A549 (cell line): Measurements from ENCODE around the gene MARCHF4. TPM values are rescaled to one million over a fixed set of nuclear protein-coding genes. Genes with fewer than 3 reads are reported as not detected.

Source experiments
- ATAC-seq, 2 experiments: fragments of 200-7000 bp in 1 of 2; fragments of >200 bp in 1 of 2; cut with Nextera tagmentation in 1 of 2; cut with Tn5 transposase in 1 of 2; 3 replicates each; pipeline versions ENCODE4 v1.8.0 to v1.9.1; 2018 to 2020; ENCODE audit warnings: mild to moderate bottlenecking in 1 of 2, moderate library complexity in 1 of 2
- CTCF ChIA-PET: fragments of 300-600 bp; sonication (Branson Sonifier 250); formaldehyde crosslinking; extraction: SDS; loops from one replicate; lab custom pipeline; 2021; ENCODE audit warnings: antibody characterized with exemption, inconsistent platforms; lab: Yijun Ruan, JAX
- POLR2A ChIA-PET: fragments of 350-600 bp; formaldehyde crosslinking; extraction: SDS; loops from one replicate; lab custom pipeline; 2021; ENCODE audit warnings: antibody characterized with exemption, inconsistent platforms; lab: Yijun Ruan, JAX
- DNase-seq, 2 experiments: peaks; one replicate each; pipeline versions ENCODE4 v3.0.0 to v3.0.0-alpha.2; 2011 to 2016; ENCODE audit warnings: low read depth in 1 of 2, low spot score in 1 of 2
- FAIRE-seq: peaks from 2 replicates; lab custom pipeline; 2011; peaks lifted over from hg19 to GRCh38; lab: Jason Lieb, UNC
- H3K27ac ChIP-seq, 2 experiments: fragments of >200 bp; sonication (Bioruptor Twin); formaldehyde crosslinking; 3 replicates each; pipeline ENCODE4 v1.5.1; 2016 to 2017
- H3K4me1 ChIP-seq: fragments of >200 bp; sonication (Bioruptor Twin); formaldehyde crosslinking; 3 replicates; pipeline ENCODE4 v1.6.1; 2016
- H3K4me2 ChIP-seq: fragments of >200 bp; sonication (Bioruptor Twin); formaldehyde crosslinking; 3 replicates; pipeline ENCODE4 v1.6.1; 2016
- H3K4me3 ChIP-seq: fragments of >200 bp; sonication (Bioruptor Twin); formaldehyde crosslinking; 3 replicates; pipeline ENCODE4 v1.5.1; 2016
- H3K9me3 ChIP-seq: fragments of >200 bp; sonication (Bioruptor Twin); formaldehyde crosslinking; 3 replicates; pipeline ENCODE4 v1.6.1; 2016
- CBX8 ChIP-seq: fragments of 200-600 bp; sonication (generic); IDR thresholded peaks from 2 replicates; pipeline ENCODE4 v1.6.1; 2016
- CEBPB ChIP-seq, 2 experiments: fragments of >200 bp in 1 of 2; sonication (Bioruptor Twin) in 1 of 2; formaldehyde crosslinking in 1 of 2; IDR thresholded peaks; 2 replicates each; pipeline ENCODE4 v1.6.1; 2012 to 2016
- CTCF ChIP-seq: fragments of >200 bp; sonication (Bioruptor Twin); formaldehyde crosslinking; IDR thresholded peaks from 3 replicates; pipeline ENCODE4 v1.5.1; 2016
- EHF ChIP-seq: fragments of 250-450 bp; sonication (Bioruptor Pico); IDR thresholded peaks from 2 replicates; pipeline ENCODE4 v1.5.0; 2020; ENCODE audit warnings: mild to moderate bottlenecking
- ELK1 ChIP-seq: fragments of 150-350 bp; IDR thresholded peaks from 2 replicates; pipeline ENCODE4 v1.6.1; 2014; ENCODE audit warnings: low read depth, mild to moderate bottlenecking, low read length
- FOSB ChIP-seq: fragments of 250-450 bp; sonication (Bioruptor Pico); IDR thresholded peaks from 2 replicates; pipeline ENCODE4 v1.5.0; 2020; ENCODE audit warnings: mild to moderate bottlenecking, moderate library complexity
- GATA3 ChIP-seq: IDR thresholded peaks from 2 replicates; pipeline ENCODE4 v1.6.1; 2012; ENCODE audit warnings: borderline replicate concordance
- HDAC2 ChIP-seq: fragments of 200-600 bp; sonication (generic); IDR thresholded peaks from 2 replicates; pipeline ENCODE4 v1.6.1; 2016
- MYC ChIP-seq: IDR thresholded peaks from 2 replicates; pipeline ENCODE4 v1.6.1; 2012; ENCODE audit warnings: mild to moderate bottlenecking, inconsistent platforms, low read length, improper control_type of control experiment, borderline replicate concordance
- NPAS2 ChIP-seq: fragments of 250-450 bp; sonication (Bioruptor Pico); IDR thresholded peaks from 2 replicates; pipeline ENCODE4 v1.8.0; 2022; ENCODE audit warnings: mild to moderate bottlenecking, moderate library complexity, borderline replicate concordance
- NR3C1 ChIP-seq: fragments of >200 bp; sonication (Bioruptor Twin); formaldehyde crosslinking; IDR thresholded peaks from 3 replicates; pipeline ENCODE4 v1.6.1; 2017
- PHF8 ChIP-seq: fragments of 200-600 bp; sonication (generic); IDR thresholded peaks from 2 replicates; pipeline ENCODE4 v1.6.1; 2016; ENCODE audit warnings: low read depth, mild to moderate bottlenecking, antibody characterized with exemption, moderate library complexity, borderline replicate concordance
- POLR2A ChIP-seq: IDR thresholded peaks from 2 replicates; pipeline ENCODE4 v1.6.1; 2012; ENCODE audit warnings: mild to moderate bottlenecking, low read length
- RAD21 ChIP-seq, 2 experiments: fragments of >200 bp in 1 of 2; sonication (Bioruptor Twin) in 1 of 2; formaldehyde crosslinking in 1 of 2; IDR thresholded peaks in 1 of 2; conservative IDR thresholded peaks in 1 of 2; 2 replicates in 1 of 2; 3 replicates in 1 of 2; pipeline ENCODE4 v1.6.1; 2012 to 2018; ENCODE audit warnings: inconsistent platforms in 1 of 2
- RFX5 ChIP-seq: fragments of 450-650 bp; IDR thresholded peaks from 2 replicates; pipeline ENCODE4 v1.7.1; 2014; ENCODE audit warnings: antibody characterized with exemption, mild to moderate bottlenecking, moderate library complexity
- SMC3 ChIP-seq: fragments of >200 bp; sonication (Bioruptor Twin); formaldehyde crosslinking; IDR thresholded peaks from 3 replicates; pipeline ENCODE4 v1.6.1; 2018; ENCODE audit warnings: inconsistent platforms
- SREBF2 ChIP-seq: fragments of 450-650 bp; IDR thresholded peaks from 2 replicates; pipeline ENCODE4 v1.6.1; 2014; ENCODE audit warnings: mild to moderate bottlenecking, moderate library complexity
- TFCP2L1 ChIP-seq: fragments of 250-450 bp; sonication (Bioruptor Pico); IDR thresholded peaks from 2 replicates; pipeline ENCODE4 v1.5.0; 2021; ENCODE audit warnings: mild to moderate bottlenecking
- TP53 ChIP-seq: fragments of 250-450 bp; sonication (Bioruptor Pico); IDR thresholded peaks from 2 replicates; pipeline ENCODE4 v1.5.0; 2021; ENCODE audit warnings: mild to moderate bottlenecking, moderate library complexity
- USF2 ChIP-seq: fragments of 450-650 bp; IDR thresholded peaks from 2 replicates; pipeline ENCODE4 v1.6.1; 2014; ENCODE audit warnings: antibody characterized with exemption
- WGBS: methylation state at CpG from one replicate; pipeline ENCODE4 v1.1.6; 2017; ENCODE audit errors: missing lambda C conversion rate; 5-methylcytosine and 5-hydroxymethylcytosine counted together
- polyA plus RNA-seq, 4 experiments: library from polyadenylated mRNA; depleted of rRNA in 3 of 4; stranded (reverse); fragments of >200 nt; fragmentation: RNase III in 1 of 4; extraction: RNeasy Plus Mini Kit Qiagen cat#74134 plus additional on column Dnase treatment in 1 of 4; gene quantifications; 2 replicates in 3 of 4; 3 replicates in 1 of 4; pipeline ENCODE4 v1.2.3, GENCODE V29; 2011 to 2017

MARCHF4 gene
- polyA plus RNA-seq, 2 of the 4 experiments (the other 2 are of a cell fraction) = 1.7 to 9.1 TPM

- no peak for ATAC-seq
- POLR2A ChIA-PET = no interaction called here
- no peak overlapping the region for H3K4me2 ChIP-seq
- H3K4me1 ChIP-seq = no peaks in the 10 kb centered on the region
- CTCF ChIA-PET = interaction anchor here (1.6 to 4.7 kb wide), 5 partner anchors 9 to 183 kb away, joined by 3 to 31 read pairs (median 8); partner anchors contain the start of gene RPL37A
- no peak overlapping the region for H3K27ac ChIP-seq
- 84% methylated on average over 7 of the region's 7 CpGs for WGBS
- no peak for TF ChIP-seq PHF8
- TF ChIP-seq ELK1 = no peak
- TF ChIP-seq MYC = no peak
- no peak for TF ChIP-seq GATA3
- TF ChIP-seq NR3C1 = no peak
- TF ChIP-seq SREBF2 = no peak
- TF ChIP-seq EHF (CRISPR knock-in tag) = no peak
- no peak for TF ChIP-seq NPAS2 (CRISPR knock-in tag)
- no peak for TF ChIP-seq RFX5
- TF ChIP-seq HDAC2 = no peak
- TF ChIP-seq FOSB (CRISPR knock-in tag) = no peak
- TF ChIP-seq TFCP2L1 = no peak
- FAIRE-seq = no peak
- no peak for DNase-seq
- no peaks in the 10 kb centered on the region for H3K9me3 ChIP-seq
- no peak overlapping the region for H3K4me3 ChIP-seq
Observed at GRCh38 chr2:216405588-216405987, 33.3 kb upstream of the MARCHF4 start.

GRCh38 chr2:216404010-216404618 lies 31.8 kb upstream of the MARCHF4 start:
- ATAC-seq (peak; percentile 58 to 84; a peak in 4 of 6 replicates), FAIRE-seq (no peak)

GRCh38 chr2:216402751-216403150 lies 30.5 kb upstream of the MARCHF4 start:
- WGBS = 84% methylated on average over 6 of the region's 6 CpGs
- no peaks in the 10 kb centered on the region for H3K9me3 ChIP-seq
- FAIRE-seq = no peak
- POLR2A ChIA-PET = no interaction called here
- CTCF ChIA-PET = interaction anchor here (0.7 to 4.7 kb wide), 10 partner anchors 9 to 293 kb away, joined by 3 to 31 read pairs (median 4); partner anchors contain the start of genes MARCHF4 and SMARCAL1
- no peaks in the 10 kb centered on the region for H3K4me1 ChIP-seq
- H3K27ac ChIP-seq = no peak overlapping the region
- TF ChIP-seq USF2 (no peak), CEBPB (IDR thresholded peaks at IDR 0.05) (no peak), TP53 (CRISPR knock-in tag) (no peak)
- no peak overlapping the region for H3K4me3 ChIP-seq
- DNase-seq = no peak
- H3K4me2 ChIP-seq = no peak overlapping the region
- ATAC-seq = no peak

More at GRCh38 chr2:216404010-216404618, 31.8 kb upstream of the MARCHF4 start:
- Histone ChIP-seq H3K9me3 (no peaks in the 10 kb centered on the region), H3K27ac (no peak overlapping the region), H3K4me3 (no peak overlapping the region), H3K4me2 (no peak overlapping the region), H3K4me1 (no peaks in the 10 kb centered on the region)
- TF ChIP-seq SMC3 = peak; percentile 83
- TF ChIP-seq CBX8 = no peak
- TF ChIP-seq CTCF = peak; percentile 61
- TF ChIP-seq RAD21 (conservative IDR thresholded peaks at IDR 0.05 in 1 of 2, IDR thresholded peaks at IDR 0.05 in 1 of 2) = peak; percentile 60 to 76
- TF ChIP-seq POLR2A = no peak
- no peak for TF ChIP-seq PHF8
- CTCF ChIA-PET = interaction anchor here (0.7 to 4.7 kb wide), 27 partner anchors 8 to 292 kb away, joined by 3 to 31 read pairs (median 4); partner anchors contain the start of genes MARCHF4, RPL37A and SMARCAL1
- POLR2A ChIA-PET = no interaction called here
- WGBS = 46% methylated on average over 5 of the region's 5 CpGs
- peak; percentile 20 to 33 for DNase-seq
